Sigmoid colon (tissue), 4 donors: ENCODE measurements around the gene ACTA1.

Experiments used
- EP300 ChIP-seq, 4 donors: sonication (generic); formaldehyde crosslinking; IDR thresholded peaks; one replicate each; pipeline ENCODE4 v1.6.1; 2017; ENCODE audit warnings: antibody characterized with exemption in 4 of 4
- POLR2A ChIP-seq, 2 donors: fragments of 450-650 bp; IDR thresholded peaks; one replicate each; pipeline ENCODE4 v1.6.1; 2016; ENCODE audit warnings: antibody characterized with exemption in 2 of 2, mild to moderate bottlenecking in 2 of 2, moderate library complexity in 2 of 2
- TF ChIP-seq, protein P1 (sequence below), 4 experiments: fragments of 450-650 bp in 3 of 4; fragments of 200-600 bp in 1 of 4; IDR thresholded peaks; one replicate each; pipeline ENCODE4 v1.5.1; 2016 to 2019; ENCODE audit warnings: antibody characterized with exemption in 4 of 4, mild to moderate bottlenecking in 3 of 4, moderate library complexity in 2 of 4

DNA sequence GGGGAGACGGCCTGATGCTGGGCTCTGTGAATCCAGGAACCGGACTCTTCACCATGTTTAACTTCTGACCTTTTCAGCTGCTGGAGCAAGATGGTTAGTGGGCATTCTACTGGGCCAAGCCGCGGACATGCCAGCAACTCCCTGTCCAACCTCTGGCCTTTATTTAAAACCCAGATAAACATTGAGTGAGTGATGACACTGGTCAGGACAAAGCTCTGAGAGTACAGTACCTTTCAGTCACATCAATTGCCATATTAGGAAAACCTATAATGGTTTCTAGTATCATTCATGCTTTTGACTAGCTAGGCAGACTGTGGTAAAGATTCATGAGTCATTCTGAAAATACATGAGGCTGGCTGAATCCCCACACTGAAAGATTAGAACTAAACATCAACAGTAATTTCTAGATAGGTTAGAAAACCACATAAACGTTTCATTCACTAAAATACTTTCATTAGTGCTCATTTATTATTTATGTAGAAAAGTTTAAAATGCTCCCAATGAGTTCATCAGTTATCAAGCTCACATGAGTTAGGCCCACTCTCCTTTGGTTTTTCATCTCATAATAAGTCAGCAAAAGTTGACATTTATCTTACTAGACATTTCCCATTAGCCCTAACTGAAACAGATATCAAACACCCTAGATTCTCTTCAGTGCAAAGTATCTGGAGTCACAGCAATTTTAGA is 7.1 kb upstream of the ACTA1 start:
- no peak for TF ChIP-seq EP300 (IDR thresholded peaks at IDR 0.05)
- TF ChIP-seq, protein P1, sequence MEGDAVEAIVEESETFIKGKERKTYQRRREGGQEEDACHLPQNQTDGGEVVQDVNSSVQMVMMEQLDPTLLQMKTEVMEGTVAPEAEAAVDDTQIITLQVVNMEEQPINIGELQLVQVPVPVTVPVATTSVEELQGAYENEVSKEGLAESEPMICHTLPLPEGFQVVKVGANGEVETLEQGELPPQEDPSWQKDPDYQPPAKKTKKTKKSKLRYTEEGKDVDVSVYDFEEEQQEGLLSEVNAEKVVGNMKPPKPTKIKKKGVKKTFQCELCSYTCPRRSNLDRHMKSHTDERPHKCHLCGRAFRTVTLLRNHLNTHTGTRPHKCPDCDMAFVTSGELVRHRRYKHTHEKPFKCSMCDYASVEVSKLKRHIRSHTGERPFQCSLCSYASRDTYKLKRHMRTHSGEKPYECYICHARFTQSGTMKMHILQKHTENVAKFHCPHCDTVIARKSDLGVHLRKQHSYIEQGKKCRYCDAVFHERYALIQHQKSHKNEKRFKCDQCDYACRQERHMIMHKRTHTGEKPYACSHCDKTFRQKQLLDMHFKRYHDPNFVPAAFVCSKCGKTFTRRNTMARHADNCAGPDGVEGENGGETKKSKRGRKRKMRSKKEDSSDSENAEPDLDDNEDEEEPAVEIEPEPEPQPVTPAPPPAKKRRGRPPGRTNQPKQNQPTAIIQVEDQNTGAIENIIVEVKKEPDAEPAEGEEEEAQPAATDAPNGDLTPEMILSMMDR (IDR thresholded peaks at IDR 0.05), result no peak
- no peak for TF ChIP-seq POLR2A (IDR thresholded peaks at IDR 0.05)
